ENCODE results near the gene DCLK2. TPM values are rescaled to one million over a fixed set of nuclear protein-coding genes. Genes with fewer than 3 reads are reported as not detected.

The DCLK2 gene
- total RNA-seq, 1 donor from 2014 or later, result 2.7 TPM

- no peak for TF ChIP-seq CTCF (conservative IDR thresholded peaks at IDR 0.05; ENCODE audit: low read depth, low read length)
- DNase-seq (ENCODE audit: low read depth), result no peak
- no peak overlapping the region for H3K4me3 ChIP-seq (ENCODE audit: low read depth, low read length)
These were observed 11.5 kb downstream of the DCLK2 start for GRCh38 chr4:150089732-150090131.

GRCh38 chr4:150090836-150091235 is 12.6 kb downstream of the DCLK2 start:
- DNase-seq (ENCODE audit: low read depth), result no peak
- no peak for TF ChIP-seq CTCF (conservative IDR thresholded peaks at IDR 0.05; ENCODE audit: low read depth, low read length)
- H3K4me3 ChIP-seq (ENCODE audit: low read depth, low read length), result no peak overlapping the region

- DNase-seq (ENCODE audit: low read depth), result no peak
- TF ChIP-seq CTCF (conservative IDR thresholded peaks at IDR 0.05; ENCODE audit: low read depth, low read length), result no peak
- no peak overlapping the region for H3K4me3 ChIP-seq (ENCODE audit: low read depth, low read length)
These were observed 16.4 kb downstream of the DCLK2 start for GRCh38 chr4:150094676-150095075.

- H3K4me3 ChIP-seq (ENCODE audit: low read depth, low read length), result no peak overlapping the region
- TF ChIP-seq CTCF (conservative IDR thresholded peaks at IDR 0.05; ENCODE audit: low read depth, low read length), result no peak
- no peak for DNase-seq (ENCODE audit: low read depth)
These were observed 18.4 kb downstream of the DCLK2 start for GRCh38 chr4:150096625-150097024.

GRCh38 chr4:150098214-150098613 is 20.0 kb downstream of the DCLK2 start:
- TF ChIP-seq CTCF (conservative IDR thresholded peaks at IDR 0.05; ENCODE audit: low read depth, low read length), result no peak
- no peak for DNase-seq (ENCODE audit: low read depth)
- no peak overlapping the region for H3K4me3 ChIP-seq (ENCODE audit: low read depth, low read length)

GRCh38 chr4:150104404-150105027 is 26.3 kb downstream of the DCLK2 start:
- TF ChIP-seq CTCF (conservative IDR thresholded peaks at IDR 0.05; ENCODE audit: low read depth, low read length), result no peak
- DNase-seq (ENCODE audit: low read depth), result no peak
- H3K4me3 ChIP-seq (ENCODE audit: low read depth, low read length), result no peak overlapping the region

GRCh38 chr4:150106886-150107285 is 28.6 kb downstream of the DCLK2 start:
- no peak for DNase-seq (ENCODE audit: low read depth)
- H3K4me3 ChIP-seq (ENCODE audit: low read depth, low read length), result no peak overlapping the region
- no peak for TF ChIP-seq CTCF (conservative IDR thresholded peaks at IDR 0.05; ENCODE audit: low read depth, low read length)
